Esophagus squamous epithelium (tissue), 5 donors: ENCODE data around the gene TNP2. TPM values are rescaled to one million over a fixed set of nuclear protein-coding genes. Genes with fewer than 3 reads are reported as not detected.

Experiments
- DNase-seq: peaks from one replicate; lab custom pipeline; 2025; lab: John Stamatoyannopoulos, UW
- H3K27ac ChIP-seq, 4 donors: fragments of 200-600 bp; sonication (generic); one replicate each; pipeline ENCODE4 v1.5.1; 2016 to 2019; ENCODE audit warnings: mild to moderate bottlenecking in 1 of 4
- H3K27me3 ChIP-seq, 4 donors: fragments of 200-600 bp; sonication (generic); 1 replicate in 3 of 4; 2 replicates in 1 of 4; pipeline versions ENCODE4 v1.5.1 to v1.6.0; 2017 to 2021; ENCODE audit warnings: antibody characterized with exemption in 1 of 4
- H3K36me3 ChIP-seq, 3 donors: fragments of 200-600 bp; sonication (generic); one replicate each; pipeline ENCODE4 v1.5.1; 2016 to 2019
- H3K4me1 ChIP-seq, 3 donors: fragments of 200-600 bp; sonication (generic); one replicate each; pipeline ENCODE4 v1.5.1; 2017 to 2019
- H3K4me3 ChIP-seq, 4 donors: fragments of 200-600 bp; sonication (generic); 1 replicate in 3 of 4; 2 replicates in 1 of 4; pipeline ENCODE4 v1.5.1; 2016 to 2019; ENCODE audit warnings: mild to moderate bottlenecking in 2 of 4, moderate library complexity in 1 of 4
- H3K9me3 ChIP-seq, 3 donors: fragments of 200-600 bp; sonication (generic); one replicate each; pipeline ENCODE4 v1.5.1; 2016 to 2019
- CTCF ChIP-seq, 6 experiments: fragments of 450-650 bp in 4 of 6; fragments of 200-600 bp in 2 of 6; sonication (generic) in 2 of 6; IDR thresholded peaks; one replicate each; pipeline ENCODE4 v1.5.1; 2016 to 2019; ENCODE audit warnings: antibody characterized with exemption in 6 of 6, mild to moderate bottlenecking in 4 of 6, moderate library complexity in 4 of 6
- POLR2A ChIP-seq, 4 donors: fragments of 450-650 bp; IDR thresholded peaks; one replicate each; pipeline ENCODE4 v1.6.1; 2017; ENCODE audit warnings: antibody characterized with exemption in 4 of 4, mild to moderate bottlenecking in 4 of 4, moderate library complexity in 3 of 4
- WGBS, 2 donors: methylation state at CpG; one replicate each; pipeline ENCODE4 v1.1.5; 2018; 5-methylcytosine and 5-hydroxymethylcytosine counted together
- intact Hi-C: fragments of 100-400 bp; cut with DNase I; formaldehyde crosslinking; loops from one replicate; pipeline ENCODE4 v1.15.0; 2022
- total RNA-seq, 4 donors: library from RNA; depleted of rRNA; stranded (reverse); fragments of >200 nt; gene quantifications; one replicate each; pipeline ENCODE4 v1.1.0, GENCODE V29; 2016
- donor health status: DM: yes; HTN: yes; CAD: no.

Gene TNP2
- total RNA-seq, 4 donors from 2014 or later, result not detected

DNA sequence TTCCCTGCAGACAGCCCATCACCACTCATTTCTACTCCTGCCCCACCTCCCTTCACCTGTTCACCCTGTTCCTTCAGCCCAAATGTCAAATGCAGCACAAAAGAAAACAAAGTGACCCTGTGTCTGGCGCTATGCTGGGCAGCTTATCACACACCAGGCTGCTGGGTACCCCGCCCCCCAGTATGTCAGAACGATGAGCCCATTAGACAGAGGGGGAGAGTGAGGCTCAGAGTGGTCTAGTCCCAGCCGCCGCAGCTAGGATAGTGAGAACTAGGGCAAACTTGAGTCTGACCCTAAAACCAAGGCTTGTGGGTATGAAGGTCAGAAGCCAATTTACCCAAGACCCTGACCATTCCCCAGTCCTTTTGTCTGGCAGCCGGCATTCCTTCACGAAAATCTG lies 4.0 kb downstream of the TNP2 start:
- no peaks in the 10 kb centered on the region for H3K36me3 ChIP-seq

GRCh38 chr16:11264155-11264832 lies 4.8 kb downstream of the TNP2 start:
- Histone ChIP-seq H3K27me3 (no peaks in the 10 kb centered on the region), H3K36me3 (no peaks in the 10 kb centered on the region), H3K9me3 (no peaks in the 10 kb centered on the region), H3K4me3 (no peak overlapping the region), H3K4me1 (peaks cover 0 to 4% (median 0%) of the 10 kb centered on the region in 3 donors), H3K27ac (no peak overlapping the region)
- TF ChIP-seq CTCF (IDR thresholded peaks at IDR 0.05), result no peak
- TF ChIP-seq POLR2A (IDR thresholded peaks at IDR 0.05), result no peak
- DNase-seq, result no peak
- 70 to 83% methylated on average over 9 of the region's 9 CpGs for WGBS, 2 donors
- intact Hi-C loops, result no loop called here

More for the DNA sequence above, 4.0 kb downstream of the TNP2 start:
- no peak overlapping the region for H3K4me3 ChIP-seq
- no peak for TF ChIP-seq POLR2A (IDR thresholded peaks at IDR 0.05)
- TF ChIP-seq CTCF (IDR thresholded peaks at IDR 0.05), result no peak
- no peak for DNase-seq
- H3K4me1 ChIP-seq, result no peaks in the 10 kb centered on the region
- no peaks in the 10 kb centered on the region for H3K27me3 ChIP-seq
- H3K9me3 ChIP-seq, result no peaks in the 10 kb centered on the region
- WGBS, 2 donors, result 87 to 96% methylated on average over 4 to 5 of the region's 7 CpGs
- no peak overlapping the region for H3K27ac ChIP-seq
- intact Hi-C loops, result no loop called here

- Histone ChIP-seq H3K27ac (no peak overlapping the region), H3K4me3 (no peak overlapping the region), H3K27me3 (no peaks in the 10 kb centered on the region), H3K9me3 (no peaks in the 10 kb centered on the region), H3K4me1 (peaks cover 2 to 9% (median 5%) of the 10 kb centered on the region in 3 donors), H3K36me3 (no peaks in the 10 kb centered on the region)
- intact Hi-C loops, result no loop called here
- WGBS, 2 donors, result 69 to 75% methylated on average over 4 of the region's 4 CpGs
- TF ChIP-seq CTCF (IDR thresholded peaks at IDR 0.05) (no peak), POLR2A (IDR thresholded peaks at IDR 0.05) (no peak)
- DNase-seq, result no peak
Measured at GRCh38 chr16:11263737-11264136, 5.4 kb downstream of the TNP2 start.

- H3K9me3 ChIP-seq, result no peaks in the 10 kb centered on the region
- peaks cover 8 to 16% (median 11%) of the 10 kb centered on the region in 3 donors for H3K4me1 ChIP-seq
- H3K27ac ChIP-seq, result no peak overlapping the region
- no peak overlapping the region for H3K4me3 ChIP-seq
- WGBS, 2 donors, result 63 to 66% methylated on average over 8 of the region's 8 CpGs
- no peaks in the 10 kb centered on the region for H3K36me3 ChIP-seq
- H3K27me3 ChIP-seq, result no peaks in the 10 kb centered on the region
- no peak for DNase-seq
- intact Hi-C loops, result no loop called here
- no peak for TF ChIP-seq POLR2A (IDR thresholded peaks at IDR 0.05)
- TF ChIP-seq CTCF (IDR thresholded peaks at IDR 0.05), result no peak
Measured at GRCh38 chr16:11262915-11263314, 6.2 kb downstream of the TNP2 start.

GRCh38 chr16:11260596-11260966 lies 8.5 kb downstream of the TNP2 start:
- Histone ChIP-seq H3K27me3 (no peaks in the 10 kb centered on the region), H3K9me3 (no peaks in the 10 kb centered on the region), H3K4me1 (peaks cover 16 to 31% (median 18%) of the 10 kb centered on the region in 3 donors), H3K27ac (no peak overlapping the region), H3K36me3 (no peaks in the 10 kb centered on the region), H3K4me3 (no peak overlapping the region)
- intact Hi-C loops, result no loop called here
- 68 to 86% methylated on average over 1 to 3 of the region's 3 CpGs for WGBS, 2 donors
- TF ChIP-seq POLR2A (IDR thresholded peaks at IDR 0.05) (no peak), CTCF (IDR thresholded peaks at IDR 0.05) (no peak)
- no peak for DNase-seq
